Embryonic facial prominence (tissue), 1 donor: ENCODE measurements around the gene PHYHIPL.
"Not testable (repeated sequence)": the region's sequence is repeated elsewhere in the genome, so short reads cannot be mapped to it uniquely, and the experiment has no call there.

Source experiments
- DNase-seq: peaks from one replicate; pipeline ENCODE4 v3.0.0-alpha.2; 2016; ENCODE audit errors: extremely low spot score

PHYHIPL gene

GRCh38 chr10:59206204-59206720 lies 29.8 kb downstream of the PHYHIPL start:
- no peak for DNase-seq

GRCh38 chr10:59212301-59212798 lies 35.9 kb downstream of the PHYHIPL start:
- no peak for DNase-seq

GRCh38 chr10:59214160-59214559 lies 37.7 kb downstream of the PHYHIPL start:
- no peak for DNase-seq

GRCh38 chr10:59216178-59216869 lies 39.9 kb downstream of the PHYHIPL start:
- DNase-seq = no peak

GRCh38 chr10:59222788-59223187 lies 46.3 kb downstream of the PHYHIPL start:
- no peak for DNase-seq

- not testable (repeated sequence) for DNase-seq
These were observed 47.2 kb downstream of the PHYHIPL start for GRCh38 chr10:59223597-59223996.

- no peak for DNase-seq
These were observed 48.8 kb downstream of the PHYHIPL start for GRCh38 chr10:59225211-59225610.

- DNase-seq = no peak
These were observed 50.8 kb downstream of the PHYHIPL start for GRCh38 chr10:59227136-59227673.

- DNase-seq = no peak
These were observed 53.0 kb downstream of the PHYHIPL start for GRCh38 chr10:59229441-59229840.

GRCh38 chr10:59234194-59234593 lies 57.8 kb downstream of the PHYHIPL start:
- DNase-seq = no peak

- DNase-seq = no peak
These were observed 58.5 kb downstream of the PHYHIPL start for GRCh38 chr10:59234816-59235429.

- no peak for DNase-seq
These were observed 59.7 kb downstream of the PHYHIPL start for GRCh38 chr10:59236064-59236697.

- no peak for DNase-seq
These were observed 61.3 kb downstream of the PHYHIPL start for GRCh38 chr10:59237775-59238174.

GRCh38 chr10:59239108-59239507 lies 62.7 kb downstream of the PHYHIPL start:
- not testable (repeated sequence) for DNase-seq

- DNase-seq = peak; percentile 53
These were observed 64.2 kb downstream of the PHYHIPL start for GRCh38 chr10:59240582-59241183.

GRCh38 chr10:59242057-59242456 lies 65.6 kb downstream of the PHYHIPL start:
- no peak for DNase-seq

- no peak for DNase-seq
These were observed 66.5 kb downstream of the PHYHIPL start for GRCh38 chr10:59242991-59243390.

- no peak for DNase-seq
These were observed 67.3 kb downstream of the PHYHIPL start for GRCh38 chr10:59243611-59244195.

GRCh38 chr10:59244871-59245270 lies 68.4 kb downstream of the PHYHIPL start:
- DNase-seq = no peak

- DNase-seq = no peak
These were observed 69.2 kb downstream of the PHYHIPL start for GRCh38 chr10:59245686-59246085.

GRCh38 chr10:59252491-59252890 lies 76.0 kb downstream of the PHYHIPL start:
- DNase-seq = no peak

GRCh38 chr10:59255463-59255862 lies 79.0 kb downstream of the PHYHIPL start:
- no peak for DNase-seq
